ENCODE measurements around the gene PPARGC1A. TPM values are rescaled to one million over a fixed set of nuclear protein-coding genes. Genes with fewer than 3 reads are reported as not detected.

PPARGC1A gene
- total and polyA plus RNA-seq, 2 donors (not counting 1 experiment from before 2014, with no cell fraction given), result not detected

GRCh38 chr4:23938796-23939195, 48.9 kb upstream of the PPARGC1A start:
- H3K27ac Mint-ChIP-seq, result no peak overlapping the region
- H3K79me2 ChIP-seq (ENCODE audit: control insufficient read depth, insufficient read depth, low read length), result no peaks in the 10 kb centered on the region
- H3K4me3 Mint-ChIP-seq, result no peak overlapping the region
- ChIA-PET POLR2A (no interaction called here), CTCF (no interaction called here)
- H3K36me3 ChIP-seq (replicated peaks in 1 of 2; ENCODE audit: control extremely low read depth in 1 of 2, control insufficient read depth in 1 of 2, extremely low read depth in 1 of 2, insufficient read depth in 2 of 2, low read length in 1 of 2), result no peaks in the 10 kb centered on the region
- H3K4me1 Mint-ChIP-seq, result no peaks in the 10 kb centered on the region
- DNase-seq (no peak), ATAC-seq (ENCODE audit: low read depth) (no peak)
- no peaks in the 10 kb centered on the region for H4K20me1 ChIP-seq (ENCODE audit: control insufficient read depth, insufficient read depth, low read length, poor library complexity, severe bottlenecking)
- peaks cover 5% of the 10 kb centered on the region for H3K9me3 Mint-ChIP-seq (ENCODE audit: insufficient read depth)
- H3K27me3 ChIP-seq (replicated peaks in 1 of 4; ENCODE audit: control extremely low read depth in 1 of 4, control insufficient read depth in 3 of 4, insufficient read depth in 4 of 4, low read length in 3 of 4), result no peaks in the 10 kb centered on the region
- H3K4me3 ChIP-seq (ENCODE audit: control extremely low read depth in 1 of 5, extremely low read depth in 1 of 5, insufficient read depth in 1 of 5, low read depth in 2 of 5, low read length in 4 of 5), result no peak overlapping the region
- no peak for TF ChIP-seq EZH2 (IDR thresholded peaks at IDR 0.05; ENCODE audit: borderline replicate concordance, insufficient read depth, low read depth, low read length, poor library complexity, severe bottlenecking)
- TF ChIP-seq CTCF (IDR thresholded peaks at IDR 0.05), result no peak
- H2AFZ ChIP-seq (ENCODE audit: insufficient read depth, low read depth, low read length, poor library complexity, severe bottlenecking), result no peak overlapping the region
- no CpG with 5 or more reads among the region's 1 CpG for WGBS (ENCODE audit: insufficient coverage)
- H3K9ac ChIP-seq (ENCODE audit: low read length), result no peak overlapping the region
- no peaks in the 10 kb centered on the region for H3K4me1 ChIP-seq (ENCODE audit: control insufficient read depth in 2 of 2, insufficient read depth in 2 of 2, low read length in 2 of 2)
- no peaks in the 10 kb centered on the region for H3K27me3 Mint-ChIP-seq
- H3K9me3 ChIP-seq (ENCODE audit: control extremely low read depth in 1 of 3, control insufficient read depth in 2 of 3, insufficient read depth in 1 of 3, low read length in 2 of 3), result peaks cover 0 to 11% (median 0%) of the 10 kb centered on the region in 3 donors
- no peak overlapping the region for H3K27ac ChIP-seq (ENCODE audit: low read length in 2 of 2)
- H3K4me2 ChIP-seq (replicated peaks; ENCODE audit: low read depth, low read length, poor library complexity, severe bottlenecking), result no peak overlapping the region
- intact Hi-C loops (cut with micrococcal nuclease), result no loop called here

- CTCF ChIA-PET, result no interaction called here
- ATAC-seq (ENCODE audit: low read depth), result no peak
Measured at GRCh38 chr4:23937173-23937572, 47.3 kb upstream of the PPARGC1A start.

More at GRCh38 chr4:23937173-23937572, 47.3 kb upstream of the PPARGC1A start:
- H3K27ac Mint-ChIP-seq, result no peak overlapping the region
- no peaks in the 10 kb centered on the region for H3K4me1 Mint-ChIP-seq
- no peak overlapping the region for H3K27ac ChIP-seq (ENCODE audit: low read length in 2 of 2)
- intact Hi-C loops (cut with micrococcal nuclease), result no loop called here
- 30% methylated on average over 2 of the region's 2 CpGs for WGBS (ENCODE audit: insufficient coverage)
- no peaks in the 10 kb centered on the region for H3K36me3 ChIP-seq (replicated peaks in 1 of 2; ENCODE audit: control extremely low read depth in 1 of 2, control insufficient read depth in 1 of 2, extremely low read depth in 1 of 2, insufficient read depth in 2 of 2, low read length in 1 of 2)
- H3K4me1 ChIP-seq (ENCODE audit: control insufficient read depth in 2 of 2, insufficient read depth in 2 of 2, low read length in 2 of 2), result no peaks in the 10 kb centered on the region
- no peaks in the 10 kb centered on the region for H4K20me1 ChIP-seq (ENCODE audit: control insufficient read depth, insufficient read depth, low read length, poor library complexity, severe bottlenecking)
- no peak overlapping the region for H3K9ac ChIP-seq (ENCODE audit: low read length)
- H3K4me3 Mint-ChIP-seq, result no peak overlapping the region
- no peak overlapping the region for H3K4me2 ChIP-seq (replicated peaks; ENCODE audit: low read depth, low read length, poor library complexity, severe bottlenecking)
- H3K27me3 Mint-ChIP-seq, result no peaks in the 10 kb centered on the region
- peaks cover 3% of the 10 kb centered on the region for H3K9me3 Mint-ChIP-seq (ENCODE audit: insufficient read depth)
- POLR2A ChIA-PET, result no interaction called here
- no peak overlapping the region for H3K4me3 ChIP-seq (ENCODE audit: control extremely low read depth in 1 of 5, extremely low read depth in 1 of 5, insufficient read depth in 1 of 5, low read depth in 2 of 5, low read length in 4 of 5)
- H3K9me3 ChIP-seq (ENCODE audit: control extremely low read depth in 1 of 3, control insufficient read depth in 2 of 3, insufficient read depth in 1 of 3, low read length in 2 of 3), result peaks cover 0 to 11% (median 0%) of the 10 kb centered on the region in 3 donors
- H2AFZ ChIP-seq (ENCODE audit: insufficient read depth, low read depth, low read length, poor library complexity, severe bottlenecking), result no peak overlapping the region
- no peaks in the 10 kb centered on the region for H3K79me2 ChIP-seq (ENCODE audit: control insufficient read depth, insufficient read depth, low read length)
- TF ChIP-seq CTCF (IDR thresholded peaks at IDR 0.05), result no peak
- TF ChIP-seq EZH2 (IDR thresholded peaks at IDR 0.05; ENCODE audit: borderline replicate concordance, insufficient read depth, low read depth, low read length, poor library complexity, severe bottlenecking), result no peak
- no peak for DNase-seq
- H3K27me3 ChIP-seq (replicated peaks in 1 of 4; ENCODE audit: control extremely low read depth in 1 of 4, control insufficient read depth in 3 of 4, insufficient read depth in 4 of 4, low read length in 3 of 4), result no peaks in the 10 kb centered on the region

Measured in B cell (primary cell).